ENCODE data around the gene CMTM8. TPM values are rescaled to one million over a fixed set of nuclear protein-coding genes. Genes with fewer than 3 reads are reported as not detected.

CMTM8 gene
- total RNA-seq, 6 experiments from 2014 or later = 13.3 to 27.1 (median 20.9) TPM

GRCh38 chr3:32366638-32367397 is 128.3 kb downstream of the CMTM8 start:
- TF ChIP-seq CTCF (IDR thresholded peaks at IDR 0.05) = no peak
- no peak for TF ChIP-seq POLR2A (IDR thresholded peaks at IDR 0.05)
- no peak overlapping the region for H3K27ac ChIP-seq
- no peaks in the 10 kb centered on the region for H3K36me3 ChIP-seq
- no peaks in the 10 kb centered on the region for H3K4me1 ChIP-seq
- ATAC-seq (no peak), DNase-seq (no peak)
- H3K9me3 ChIP-seq = no peaks in the 10 kb centered on the region
- no peak overlapping the region for H3K4me3 ChIP-seq
- no peaks in the 10 kb centered on the region for H3K27me3 ChIP-seq
- WGBS (ENCODE audit: insufficient coverage, low coverage, low lambda C conversion rate, missing lambda C conversion rate) = 75% methylated on average over 5 of the region's 6 CpGs
- intact Hi-C loops (cut with DNase I) = no loop called here

- ATAC-seq (peak in 1 of 4 donors; percentile 25), DNase-seq (no peak)
- 100% methylated on average over 7 of the region's 10 CpGs for WGBS (ENCODE audit: insufficient coverage, low coverage, low lambda C conversion rate, missing lambda C conversion rate)
- H3K27me3 ChIP-seq = no peaks in the 10 kb centered on the region
- no peaks in the 10 kb centered on the region for H3K9me3 ChIP-seq
- H3K27ac ChIP-seq = no peak overlapping the region
- H3K36me3 ChIP-seq = no peaks in the 10 kb centered on the region
- intact Hi-C loops (cut with DNase I) = no loop called here
- H3K4me3 ChIP-seq = no peak overlapping the region
- H3K4me1 ChIP-seq = no peaks in the 10 kb centered on the region
- no peak for TF ChIP-seq CTCF (IDR thresholded peaks at IDR 0.05)
- no peak for TF ChIP-seq POLR2A (IDR thresholded peaks at IDR 0.05)
Measured at GRCh38 chr3:32367442-32367841, 129.0 kb downstream of the CMTM8 start.

- TF ChIP-seq POLR2A (IDR thresholded peaks at IDR 0.05) = no peak
- TF ChIP-seq CTCF (IDR thresholded peaks at IDR 0.05) = no peak
- Histone ChIP-seq H3K9me3 (no peaks in the 10 kb centered on the region), H3K27me3 (no peaks in the 10 kb centered on the region), H3K36me3 (no peaks in the 10 kb centered on the region), H3K27ac (no peak overlapping the region), H3K4me3 (no peak overlapping the region), H3K4me1 (no peaks in the 10 kb centered on the region)
- 81% methylated on average over 3 of the region's 7 CpGs for WGBS (ENCODE audit: insufficient coverage, low coverage, low lambda C conversion rate, missing lambda C conversion rate)
- intact Hi-C loops (cut with DNase I) = no loop called here
- ATAC-seq (no peak), DNase-seq (no peak)
Measured at GRCh38 chr3:32371461-32372212, 133.2 kb downstream of the CMTM8 start.

- H3K36me3 ChIP-seq = no peaks in the 10 kb centered on the region
- no peaks in the 10 kb centered on the region for H3K9me3 ChIP-seq
- ATAC-seq (no peak), DNase-seq (no peak)
- H3K27me3 ChIP-seq = no peaks in the 10 kb centered on the region
- no peak overlapping the region for H3K4me3 ChIP-seq
- intact Hi-C loops (cut with DNase I) = no loop called here
- TF ChIP-seq POLR2A (IDR thresholded peaks at IDR 0.05) = no peak
- no peak for TF ChIP-seq CTCF (IDR thresholded peaks at IDR 0.05)
- H3K27ac ChIP-seq = no peak overlapping the region
- 98% methylated on average over 4 of the region's 4 CpGs for WGBS (ENCODE audit: insufficient coverage, low coverage, low lambda C conversion rate, missing lambda C conversion rate)
- no peaks in the 10 kb centered on the region for H3K4me1 ChIP-seq
Measured at GRCh38 chr3:32372213-32372490, 133.7 kb downstream of the CMTM8 start.

Measured in right lobe of liver (tissue), 6 donors.